ENCODE results near the gene AGPAT4. TPM values are rescaled to one million over a fixed set of nuclear protein-coding genes. Genes with fewer than 3 reads are reported as not detected.

Gene AGPAT4
- polyA plus RNA-seq, 1 of the 3 experiments (the other 2 are of a cell fraction), result 3.9 TPM

DNA sequence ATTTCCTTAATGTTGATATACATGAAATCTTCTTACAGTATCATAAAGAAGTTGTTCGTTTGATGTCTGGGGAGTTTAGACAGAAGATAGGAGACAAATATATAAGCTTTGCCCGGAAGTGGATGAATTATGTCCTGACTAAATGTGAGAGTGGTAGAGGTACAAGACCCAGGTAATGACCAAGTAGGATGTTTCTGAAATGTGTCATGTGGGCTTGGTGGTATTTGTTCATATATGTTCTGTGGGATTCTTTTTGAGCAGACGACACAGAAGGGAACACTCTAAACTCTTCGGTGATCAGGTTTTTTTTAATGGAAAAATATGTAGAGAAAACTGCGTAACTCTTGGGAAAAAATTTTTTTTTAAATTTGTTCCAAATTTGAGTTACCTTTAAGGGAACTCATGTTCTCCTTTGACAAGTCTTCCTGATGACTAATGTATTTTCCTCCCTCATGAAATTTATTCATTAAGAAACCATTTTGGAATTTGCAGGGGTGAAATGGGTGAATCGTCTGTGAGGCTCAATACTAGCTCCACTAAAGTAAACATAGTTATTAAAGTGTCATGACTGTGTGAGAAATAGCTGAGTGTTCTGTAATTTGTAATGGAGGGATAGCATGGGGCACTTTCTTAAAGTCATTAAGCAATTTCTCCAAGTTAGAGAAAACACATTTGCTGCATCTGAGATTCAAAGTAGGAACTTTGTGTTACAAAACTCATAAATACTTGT, 181.7 kb downstream of the AGPAT4 start:
- Histone ChIP-seq H4K20me1 (ENCODE audit: insufficient read depth) (no peaks in the 10 kb centered on the region), H3K9me3 (no peaks in the 10 kb centered on the region), H3K9me2 (no peaks in the 10 kb centered on the region), H2AFZ (ENCODE audit: low read depth) (no peak overlapping the region), H3K27me3 (ENCODE audit: insufficient read depth) (no peaks in the 10 kb centered on the region), H3K4me1 (ENCODE audit: control insufficient read depth in 1 of 2, insufficient read depth in 2 of 2, low read depth in 1 of 2, low read length in 1 of 2) (peaks cover 0 to 13% of the 10 kb centered on the region in 2 experiments; a peak in 1 of 4 replicates), H3K27ac (ENCODE audit: low read depth in 2 of 2, low read length in 1 of 2) (no peak overlapping the region), H3K36me3 (replicated peaks in 1 of 2; ENCODE audit: control insufficient read depth in 1 of 2, insufficient read depth in 2 of 2, low read length in 1 of 2) (peaks cover 68 to 76% of the 10 kb centered on the region in 2 experiments), H3K4me2 (no peak overlapping the region), H3K9ac (no peak overlapping the region), H3K4me3 (ENCODE audit: low read depth in 2 of 2, low read length in 1 of 2) (no peak overlapping the region), H3K79me2 (ENCODE audit: insufficient read depth) (no peaks in the 10 kb centered on the region), H3F3A (replicated peaks; ENCODE audit: insufficient read depth) (peaks cover 4% of the 10 kb centered on the region)
- WGBS (ENCODE audit: low lambda C conversion rate), result 86% methylated on average over 6 of the region's 6 CpGs
- CTCF ChIA-PET, result interaction anchor here (1.0 to 1.8 kb wide), 3 partner anchors 9 to 282 kb away, joined by 3 to 9 read pairs (median 3); no protein-coding TSS in a partner anchor
- POLR2A ChIA-PET, result no interaction called here
- no peak for TF ChIP-seq NRF1 (IDR thresholded peaks at IDR 0.05; ENCODE audit: low read depth, low read length)
- no peak for TF ChIP-seq RAD21 (IDR thresholded peaks at IDR 0.05; ENCODE audit: low read length)
- no peak for TF ChIP-seq NFIC (IDR thresholded peaks at IDR 0.05; ENCODE audit: borderline replicate concordance)
- no peak for TF ChIP-seq FOXJ3 (CRISPR knock-in tag; IDR thresholded peaks at IDR 0.05)
- no peak for TF ChIP-seq GATA2 (CRISPR knock-in tag; IDR thresholded peaks at IDR 0.05)
- no peak for TF ChIP-seq ZBTB33 (IDR thresholded peaks at IDR 0.05; ENCODE audit: borderline replicate concordance, low read depth)
- TF ChIP-seq RFX5 (IDR thresholded peaks at IDR 0.05; ENCODE audit: low read length), result no peak
- no peak for TF ChIP-seq TAF1 (IDR thresholded peaks at IDR 0.05; ENCODE audit: borderline replicate concordance, low read depth, low read length)
- TF ChIP-seq FOSL2 (IDR thresholded peaks at IDR 0.05; ENCODE audit: borderline replicate concordance, low read depth), result no peak
- TF ChIP-seq, protein P1, sequence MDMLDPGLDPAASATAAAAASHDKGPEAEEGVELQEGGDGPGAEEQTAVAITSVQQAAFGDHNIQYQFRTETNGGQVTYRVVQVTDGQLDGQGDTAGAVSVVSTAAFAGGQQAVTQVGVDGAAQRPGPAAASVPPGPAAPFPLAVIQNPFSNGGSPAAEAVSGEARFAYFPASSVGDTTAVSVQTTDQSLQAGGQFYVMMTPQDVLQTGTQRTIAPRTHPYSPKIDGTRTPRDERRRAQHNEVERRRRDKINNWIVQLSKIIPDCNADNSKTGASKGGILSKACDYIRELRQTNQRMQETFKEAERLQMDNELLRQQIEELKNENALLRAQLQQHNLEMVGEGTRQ (IDR thresholded peaks at IDR 0.05; ENCODE audit: borderline replicate concordance, low read depth, low read length), result no peak
- no peak for TF ChIP-seq SIN3A (IDR thresholded peaks at IDR 0.05; ENCODE audit: borderline replicate concordance, low read depth, low read length)
- TF ChIP-seq POLR2AphosphoS5 (IDR thresholded peaks at IDR 0.05; ENCODE audit: low read depth, low read length), result no peak
- TF ChIP-seq, protein P2, sequence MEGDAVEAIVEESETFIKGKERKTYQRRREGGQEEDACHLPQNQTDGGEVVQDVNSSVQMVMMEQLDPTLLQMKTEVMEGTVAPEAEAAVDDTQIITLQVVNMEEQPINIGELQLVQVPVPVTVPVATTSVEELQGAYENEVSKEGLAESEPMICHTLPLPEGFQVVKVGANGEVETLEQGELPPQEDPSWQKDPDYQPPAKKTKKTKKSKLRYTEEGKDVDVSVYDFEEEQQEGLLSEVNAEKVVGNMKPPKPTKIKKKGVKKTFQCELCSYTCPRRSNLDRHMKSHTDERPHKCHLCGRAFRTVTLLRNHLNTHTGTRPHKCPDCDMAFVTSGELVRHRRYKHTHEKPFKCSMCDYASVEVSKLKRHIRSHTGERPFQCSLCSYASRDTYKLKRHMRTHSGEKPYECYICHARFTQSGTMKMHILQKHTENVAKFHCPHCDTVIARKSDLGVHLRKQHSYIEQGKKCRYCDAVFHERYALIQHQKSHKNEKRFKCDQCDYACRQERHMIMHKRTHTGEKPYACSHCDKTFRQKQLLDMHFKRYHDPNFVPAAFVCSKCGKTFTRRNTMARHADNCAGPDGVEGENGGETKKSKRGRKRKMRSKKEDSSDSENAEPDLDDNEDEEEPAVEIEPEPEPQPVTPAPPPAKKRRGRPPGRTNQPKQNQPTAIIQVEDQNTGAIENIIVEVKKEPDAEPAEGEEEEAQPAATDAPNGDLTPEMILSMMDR (IDR thresholded peaks at IDR 0.05), result no peak
- TF ChIP-seq TCF12 (IDR thresholded peaks at IDR 0.05), result no peak
- TF ChIP-seq SMC3 (IDR thresholded peaks at IDR 0.05; ENCODE audit: low read depth, low read length), result no peak
- TF ChIP-seq CHD2 (IDR thresholded peaks at IDR 0.05; ENCODE audit: low read length, partially characterized antibody), result no peak
- no peak for TF ChIP-seq EZH2phosphoT487 (IDR thresholded peaks at IDR 0.05; ENCODE audit: borderline replicate concordance, low read depth)
- no peak for TF ChIP-seq YY1 (IDR thresholded peaks at IDR 0.05; ENCODE audit: low read depth)
- no peak for TF ChIP-seq RCOR1 (IDR thresholded peaks at IDR 0.05; ENCODE audit: low read length)
- no peak for DNase-seq
